ENCODE measurements around the gene ADGRL3. TPM values are rescaled to one million over a fixed set of nuclear protein-coding genes. Genes with fewer than 3 reads are reported as not detected.

ADGRL3 gene
- total RNA-seq, 1 donor from 2014 or later, result 18.7 TPM

DNA sequence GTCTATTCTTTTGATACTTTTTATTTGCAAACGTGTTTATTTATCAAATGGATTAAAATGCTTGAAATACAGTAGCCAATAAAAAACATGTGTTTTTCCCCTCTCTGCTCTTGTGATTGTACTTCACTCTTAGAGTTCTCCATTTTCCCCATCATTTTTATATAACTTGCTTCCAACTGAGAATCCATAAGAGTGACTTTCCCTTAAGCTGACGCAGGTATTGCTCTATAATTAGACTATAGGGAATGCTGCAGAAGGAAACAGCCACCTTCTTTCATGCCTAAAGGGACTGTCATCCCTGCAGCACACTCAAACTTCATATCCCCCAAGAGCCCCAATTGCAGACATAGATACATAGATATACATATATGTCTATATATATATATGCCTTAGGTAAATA is 456.9 kb downstream of the ADGRL3 start:
- Mint-ChIP-seq H3K27ac (ENCODE audit: unreplicated experiment) (no peak overlapping the region), H3K4me1 (ENCODE audit: unreplicated experiment) (peaks cover 9% of the 10 kb centered on the region), H3K4me3 (ENCODE audit: unreplicated experiment) (no peak overlapping the region), H3K27me3 (ENCODE audit: unreplicated experiment) (no peaks in the 10 kb centered on the region), H3K36me3 (ENCODE audit: unreplicated experiment) (no peaks in the 10 kb centered on the region), H3K9me3 (ENCODE audit: unreplicated experiment) (no peaks in the 10 kb centered on the region)
- DNase-seq (ENCODE audit: extremely low spot score, unreplicated experiment), result no peak
- TF ChIP-seq, protein P1, sequence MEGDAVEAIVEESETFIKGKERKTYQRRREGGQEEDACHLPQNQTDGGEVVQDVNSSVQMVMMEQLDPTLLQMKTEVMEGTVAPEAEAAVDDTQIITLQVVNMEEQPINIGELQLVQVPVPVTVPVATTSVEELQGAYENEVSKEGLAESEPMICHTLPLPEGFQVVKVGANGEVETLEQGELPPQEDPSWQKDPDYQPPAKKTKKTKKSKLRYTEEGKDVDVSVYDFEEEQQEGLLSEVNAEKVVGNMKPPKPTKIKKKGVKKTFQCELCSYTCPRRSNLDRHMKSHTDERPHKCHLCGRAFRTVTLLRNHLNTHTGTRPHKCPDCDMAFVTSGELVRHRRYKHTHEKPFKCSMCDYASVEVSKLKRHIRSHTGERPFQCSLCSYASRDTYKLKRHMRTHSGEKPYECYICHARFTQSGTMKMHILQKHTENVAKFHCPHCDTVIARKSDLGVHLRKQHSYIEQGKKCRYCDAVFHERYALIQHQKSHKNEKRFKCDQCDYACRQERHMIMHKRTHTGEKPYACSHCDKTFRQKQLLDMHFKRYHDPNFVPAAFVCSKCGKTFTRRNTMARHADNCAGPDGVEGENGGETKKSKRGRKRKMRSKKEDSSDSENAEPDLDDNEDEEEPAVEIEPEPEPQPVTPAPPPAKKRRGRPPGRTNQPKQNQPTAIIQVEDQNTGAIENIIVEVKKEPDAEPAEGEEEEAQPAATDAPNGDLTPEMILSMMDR (IDR thresholded peaks at IDR 0.05), result no peak

DNA sequence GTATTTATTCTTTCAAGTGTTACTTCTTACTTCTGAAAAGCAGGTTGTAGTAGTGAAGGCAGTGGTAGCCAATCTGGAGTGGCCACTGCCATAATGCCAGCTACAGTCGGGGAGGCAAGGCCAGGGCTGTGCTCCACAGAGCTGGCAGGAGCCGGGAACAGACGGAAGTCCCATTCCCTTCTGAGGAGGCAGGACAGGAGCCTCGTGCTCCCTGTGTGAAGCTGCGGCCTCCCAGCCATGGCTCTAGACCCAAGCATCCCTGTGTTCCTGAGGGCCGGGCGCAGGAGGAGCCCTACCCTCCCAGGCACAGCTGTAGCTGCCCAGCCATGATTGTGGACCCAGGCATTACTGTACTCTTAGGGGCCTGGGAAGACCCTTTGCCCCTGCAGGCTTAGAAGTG is 461.8 kb downstream of the ADGRL3 start:
- H3K9me3 Mint-ChIP-seq (ENCODE audit: unreplicated experiment), result no peaks in the 10 kb centered on the region
- TF ChIP-seq, protein P1 (IDR thresholded peaks at IDR 0.05), result no peak
- no peaks in the 10 kb centered on the region for H3K27me3 Mint-ChIP-seq (ENCODE audit: unreplicated experiment)
- H3K4me3 Mint-ChIP-seq (ENCODE audit: unreplicated experiment), result no peak overlapping the region
- DNase-seq (ENCODE audit: extremely low spot score, unreplicated experiment), result no peak
- H3K4me1 Mint-ChIP-seq (ENCODE audit: unreplicated experiment), result peaks cover 7% of the 10 kb centered on the region
- H3K27ac Mint-ChIP-seq (ENCODE audit: unreplicated experiment), result no peak overlapping the region
- no peaks in the 10 kb centered on the region for H3K36me3 Mint-ChIP-seq (ENCODE audit: unreplicated experiment)

GRCh38 chr4:61662362-61662761 is 462.2 kb downstream of the ADGRL3 start:
- no peaks in the 10 kb centered on the region for H3K27me3 Mint-ChIP-seq (ENCODE audit: unreplicated experiment)
- H3K36me3 Mint-ChIP-seq (ENCODE audit: unreplicated experiment), result no peaks in the 10 kb centered on the region
- TF ChIP-seq, protein P1 (IDR thresholded peaks at IDR 0.05), result no peak
- H3K27ac Mint-ChIP-seq (ENCODE audit: unreplicated experiment), result no peak overlapping the region
- no peak for DNase-seq (ENCODE audit: extremely low spot score, unreplicated experiment)
- H3K9me3 Mint-ChIP-seq (ENCODE audit: unreplicated experiment), result no peaks in the 10 kb centered on the region
- H3K4me3 Mint-ChIP-seq (ENCODE audit: unreplicated experiment), result no peak overlapping the region
- peaks cover 7% of the 10 kb centered on the region for H3K4me1 Mint-ChIP-seq (ENCODE audit: unreplicated experiment)

GRCh38 chr4:61663310-61663709 is 463.2 kb downstream of the ADGRL3 start:
- TF ChIP-seq, protein P1 (IDR thresholded peaks at IDR 0.05), result no peak
- DNase-seq (ENCODE audit: extremely low spot score, unreplicated experiment), result no peak
- no peaks in the 10 kb centered on the region for H3K36me3 Mint-ChIP-seq (ENCODE audit: unreplicated experiment)
- H3K27me3 Mint-ChIP-seq (ENCODE audit: unreplicated experiment), result no peaks in the 10 kb centered on the region
- H3K4me1 Mint-ChIP-seq (ENCODE audit: unreplicated experiment), result peaks cover 7% of the 10 kb centered on the region
- no peak overlapping the region for H3K4me3 Mint-ChIP-seq (ENCODE audit: unreplicated experiment)
- no peak overlapping the region for H3K27ac Mint-ChIP-seq (ENCODE audit: unreplicated experiment)
- H3K9me3 Mint-ChIP-seq (ENCODE audit: unreplicated experiment), result no peaks in the 10 kb centered on the region

- DNase-seq (ENCODE audit: extremely low spot score, unreplicated experiment), result no peak
- Mint-ChIP-seq H3K27me3 (ENCODE audit: unreplicated experiment) (no peaks in the 10 kb centered on the region), H3K4me1 (ENCODE audit: unreplicated experiment) (peaks cover 7% of the 10 kb centered on the region), H3K4me3 (ENCODE audit: unreplicated experiment) (no peak overlapping the region), H3K36me3 (ENCODE audit: unreplicated experiment) (no peaks in the 10 kb centered on the region), H3K27ac (ENCODE audit: unreplicated experiment) (no peak overlapping the region), H3K9me3 (ENCODE audit: unreplicated experiment) (no peaks in the 10 kb centered on the region)
- TF ChIP-seq, protein P1 (IDR thresholded peaks at IDR 0.05), result no peak
Measured at GRCh38 chr4:61665649-61666048, 465.5 kb downstream of the ADGRL3 start.

Measured in osteocyte (in vitro differentiated cells).